ENCODE results near the gene CDK1. TPM values are rescaled to one million over a fixed set of nuclear protein-coding genes. Genes with fewer than 3 reads are reported as not detected.

Gene CDK1
- total and polyA plus RNA-seq, 8 donors, result 9.2 to 121 (median 73.3) TPM

DNA sequence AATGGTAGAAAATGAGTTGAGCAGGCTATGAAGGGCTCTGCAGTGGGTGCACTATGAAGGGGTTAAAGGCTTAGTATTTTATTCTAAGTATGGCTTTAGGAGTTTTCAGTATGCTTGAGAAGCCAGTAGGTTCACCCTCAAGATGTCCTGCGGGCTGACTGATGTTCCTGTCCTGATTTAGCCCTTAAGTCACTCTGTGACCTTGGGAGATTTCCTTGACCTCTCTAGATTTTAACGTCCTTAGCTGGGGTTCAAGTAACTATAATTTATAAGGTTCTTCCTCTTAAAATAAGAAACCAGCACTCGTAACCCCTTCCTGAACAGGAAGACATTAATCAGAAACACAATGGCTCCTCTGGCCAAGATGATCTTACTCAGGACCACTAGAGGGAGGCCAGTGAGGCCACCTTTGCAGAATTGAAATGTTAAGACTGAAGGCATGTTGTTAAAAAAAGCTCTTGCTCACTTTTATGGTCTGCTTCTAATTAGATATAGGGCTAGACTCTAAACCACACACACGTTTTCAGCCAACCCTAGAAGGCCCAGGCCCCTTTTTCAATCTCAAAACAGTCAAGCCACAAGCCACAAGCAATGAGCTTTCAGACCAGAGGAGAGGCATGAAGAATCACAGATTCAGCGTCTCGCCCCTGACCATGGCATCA, 41.9 kb downstream of the CDK1 start:
- H3K27me3 ChIP-seq, result no peaks in the 10 kb centered on the region
- H3K36me3 ChIP-seq, result no peaks in the 10 kb centered on the region
- H3K4me3 ChIP-seq, result no peak overlapping the region
- H3K4me1 ChIP-seq, result peaks cover 0 to 10% of the 10 kb centered on the region in 2 donors
- intact Hi-C loops (cut with DNase I), result loop anchor here in 1 of 2 donors (10.0 kb wide), 1 partner anchor 145 kb away; no protein-coding TSS in a partner anchor
- no peak for DNase-seq
- TF ChIP-seq, protein P1, sequence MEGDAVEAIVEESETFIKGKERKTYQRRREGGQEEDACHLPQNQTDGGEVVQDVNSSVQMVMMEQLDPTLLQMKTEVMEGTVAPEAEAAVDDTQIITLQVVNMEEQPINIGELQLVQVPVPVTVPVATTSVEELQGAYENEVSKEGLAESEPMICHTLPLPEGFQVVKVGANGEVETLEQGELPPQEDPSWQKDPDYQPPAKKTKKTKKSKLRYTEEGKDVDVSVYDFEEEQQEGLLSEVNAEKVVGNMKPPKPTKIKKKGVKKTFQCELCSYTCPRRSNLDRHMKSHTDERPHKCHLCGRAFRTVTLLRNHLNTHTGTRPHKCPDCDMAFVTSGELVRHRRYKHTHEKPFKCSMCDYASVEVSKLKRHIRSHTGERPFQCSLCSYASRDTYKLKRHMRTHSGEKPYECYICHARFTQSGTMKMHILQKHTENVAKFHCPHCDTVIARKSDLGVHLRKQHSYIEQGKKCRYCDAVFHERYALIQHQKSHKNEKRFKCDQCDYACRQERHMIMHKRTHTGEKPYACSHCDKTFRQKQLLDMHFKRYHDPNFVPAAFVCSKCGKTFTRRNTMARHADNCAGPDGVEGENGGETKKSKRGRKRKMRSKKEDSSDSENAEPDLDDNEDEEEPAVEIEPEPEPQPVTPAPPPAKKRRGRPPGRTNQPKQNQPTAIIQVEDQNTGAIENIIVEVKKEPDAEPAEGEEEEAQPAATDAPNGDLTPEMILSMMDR (IDR thresholded peaks at IDR 0.05), result peak in 1 of 2 donors; percentile 6
- ATAC-seq, result no peak
- no peaks in the 10 kb centered on the region for H3K9me3 ChIP-seq
- H3K27ac ChIP-seq, result no peak overlapping the region

DNA sequence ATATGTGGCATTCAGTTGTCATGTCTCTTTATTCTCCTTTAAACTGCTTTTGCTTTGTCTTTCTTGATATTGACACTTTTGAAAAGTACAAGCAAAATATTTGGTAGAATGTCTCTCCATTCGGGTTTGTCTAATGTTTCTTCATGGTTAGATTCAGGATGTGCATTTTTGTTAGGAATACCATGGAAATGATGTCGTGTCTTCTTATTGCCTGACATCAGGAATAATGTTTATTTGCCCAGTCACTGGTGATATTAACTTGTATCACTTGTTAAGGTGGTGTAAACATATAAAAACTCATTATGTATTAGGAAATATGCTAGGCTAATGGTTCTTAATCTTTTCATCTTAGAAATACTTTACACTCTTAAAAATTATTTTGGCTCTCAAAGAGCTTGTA, 43.4 kb downstream of the CDK1 start:
- H3K4me1 ChIP-seq, result peaks cover 0 to 16% of the 10 kb centered on the region in 2 donors
- no peak overlapping the region for H3K4me3 ChIP-seq
- ATAC-seq (no peak), DNase-seq (no peak)
- no peaks in the 10 kb centered on the region for H3K27me3 ChIP-seq
- no peaks in the 10 kb centered on the region for H3K36me3 ChIP-seq
- H3K9me3 ChIP-seq, result no peaks in the 10 kb centered on the region
- H3K27ac ChIP-seq, result no peak overlapping the region
- TF ChIP-seq, protein P1 (IDR thresholded peaks at IDR 0.05), result no peak
- intact Hi-C loops (cut with DNase I), result loop anchor here in 1 of 2 donors (10.0 kb wide), 1 partner anchor 143 kb away; no protein-coding TSS in a partner anchor

DNA sequence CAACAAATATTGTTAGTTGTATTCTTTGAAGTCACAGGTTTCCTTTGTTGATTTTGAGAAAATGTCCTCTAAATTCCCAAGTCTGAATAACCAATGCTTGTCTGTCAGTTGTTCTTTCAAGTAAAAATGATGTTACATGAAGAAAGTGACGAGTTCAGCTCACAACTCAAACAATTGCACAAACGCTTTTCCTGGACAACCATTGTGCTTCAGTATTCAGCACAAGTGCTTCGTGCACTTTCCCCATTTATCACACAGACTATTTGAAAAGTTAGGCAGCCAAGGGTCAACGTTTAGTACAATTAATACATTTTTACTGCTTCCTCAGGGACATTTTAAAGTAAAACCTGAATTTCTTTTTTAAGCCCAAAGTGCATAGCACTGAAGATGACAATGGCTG, 44.5 kb downstream of the CDK1 start:
- intact Hi-C loops (cut with DNase I), result loop anchor here in 1 of 2 donors (10.0 kb wide), 1 partner anchor 142 kb away; no protein-coding TSS in a partner anchor
- TF ChIP-seq, protein P1 (IDR thresholded peaks at IDR 0.05), result no peak
- DNase-seq, result no peak
- H3K4me3 ChIP-seq, result no peak overlapping the region
- no peaks in the 10 kb centered on the region for H3K9me3 ChIP-seq
- no peak overlapping the region for H3K27ac ChIP-seq
- H3K27me3 ChIP-seq, result no peaks in the 10 kb centered on the region
- no peaks in the 10 kb centered on the region for H3K36me3 ChIP-seq
- peaks cover 0 to 15% of the 10 kb centered on the region in 2 donors for H3K4me1 ChIP-seq
- ATAC-seq, result no peak

DNA sequence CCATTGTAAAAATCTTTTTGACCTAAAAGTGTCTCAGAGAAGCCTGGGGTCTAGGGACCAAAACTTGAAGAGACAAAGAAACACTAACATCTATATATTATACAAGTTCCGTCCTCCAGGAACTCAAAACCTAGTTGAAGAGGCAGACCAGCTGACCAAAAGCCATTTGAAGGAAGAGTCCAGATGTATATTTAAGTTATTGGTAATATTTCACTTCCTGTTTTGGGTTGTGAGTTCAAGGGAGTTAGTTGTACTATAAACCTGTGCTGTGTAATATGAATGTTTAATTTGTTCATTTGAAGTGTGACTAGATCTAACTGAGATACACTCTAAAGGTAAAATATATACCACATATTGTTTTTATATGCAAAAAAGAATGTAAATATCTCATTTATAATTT, 45.0 kb downstream of the CDK1 start:
- no peaks in the 10 kb centered on the region for H3K27me3 ChIP-seq
- ATAC-seq (no peak), DNase-seq (no peak)
- H3K27ac ChIP-seq, result no peak overlapping the region
- peaks cover 0 to 20% of the 10 kb centered on the region in 2 donors for H3K4me1 ChIP-seq
- intact Hi-C loops (cut with DNase I), result loop anchor here in 1 of 2 donors (10.0 kb wide), 1 partner anchor 141 kb away; no protein-coding TSS in a partner anchor
- H3K4me3 ChIP-seq, result no peak overlapping the region
- H3K9me3 ChIP-seq, result no peaks in the 10 kb centered on the region
- H3K36me3 ChIP-seq, result no peaks in the 10 kb centered on the region
- TF ChIP-seq, protein P1 (IDR thresholded peaks at IDR 0.05), result no peak

DNA sequence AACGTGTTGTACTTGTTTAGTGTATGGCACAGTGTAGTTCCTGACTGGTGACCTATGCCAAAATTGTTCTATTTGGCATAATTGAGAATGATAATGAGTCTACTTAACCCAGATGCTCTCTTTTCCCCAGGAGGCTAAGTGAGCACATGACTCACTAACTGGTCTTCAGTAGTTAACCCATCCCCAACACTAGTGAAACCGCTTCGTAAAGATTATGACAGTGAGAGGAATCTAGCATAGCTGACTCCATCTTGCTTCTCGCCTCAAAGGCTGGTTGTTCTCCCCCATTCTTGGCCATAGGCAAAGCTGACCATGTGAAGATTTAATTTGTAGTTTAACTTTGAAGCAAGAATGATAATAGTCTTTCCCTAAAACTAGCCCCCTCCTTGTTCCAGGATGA, 47.2 kb downstream of the CDK1 start:
- Histone ChIP-seq H3K27me3 (no peaks in the 10 kb centered on the region), H3K4me3 (no peak overlapping the region), H3K4me1 (peaks cover 0 to 20% of the 10 kb centered on the region in 2 donors), H3K27ac (no peak overlapping the region), H3K36me3 (no peaks in the 10 kb centered on the region), H3K9me3 (no peaks in the 10 kb centered on the region)
- intact Hi-C loops (cut with DNase I), result loop anchor here in 1 of 2 donors (10.0 kb wide), 1 partner anchor 139 kb away; no protein-coding TSS in a partner anchor
- ATAC-seq (no peak), DNase-seq (no peak)
- TF ChIP-seq, protein P1 (IDR thresholded peaks at IDR 0.05), result no peak

Measured in left lung (tissue), 10 donors.